HG02943 (cell line): ENCODE measurements around the gene TMEM126B.
"Not testable (repeated sequence)": the region's sequence is repeated elsewhere in the genome, so short reads cannot be mapped to it uniquely, and the experiment has no call there.

Source experiments
- ATAC-seq: cut with Tn5 transposase; IDR thresholded peaks from one replicate; pipeline ENCODE4 v1.9.1; 2021; ENCODE audit warnings: mild to moderate bottlenecking, low read depth, moderate library complexity; ENCODE audit not compliant: unreplicated experiment

TMEM126B gene

DNA sequence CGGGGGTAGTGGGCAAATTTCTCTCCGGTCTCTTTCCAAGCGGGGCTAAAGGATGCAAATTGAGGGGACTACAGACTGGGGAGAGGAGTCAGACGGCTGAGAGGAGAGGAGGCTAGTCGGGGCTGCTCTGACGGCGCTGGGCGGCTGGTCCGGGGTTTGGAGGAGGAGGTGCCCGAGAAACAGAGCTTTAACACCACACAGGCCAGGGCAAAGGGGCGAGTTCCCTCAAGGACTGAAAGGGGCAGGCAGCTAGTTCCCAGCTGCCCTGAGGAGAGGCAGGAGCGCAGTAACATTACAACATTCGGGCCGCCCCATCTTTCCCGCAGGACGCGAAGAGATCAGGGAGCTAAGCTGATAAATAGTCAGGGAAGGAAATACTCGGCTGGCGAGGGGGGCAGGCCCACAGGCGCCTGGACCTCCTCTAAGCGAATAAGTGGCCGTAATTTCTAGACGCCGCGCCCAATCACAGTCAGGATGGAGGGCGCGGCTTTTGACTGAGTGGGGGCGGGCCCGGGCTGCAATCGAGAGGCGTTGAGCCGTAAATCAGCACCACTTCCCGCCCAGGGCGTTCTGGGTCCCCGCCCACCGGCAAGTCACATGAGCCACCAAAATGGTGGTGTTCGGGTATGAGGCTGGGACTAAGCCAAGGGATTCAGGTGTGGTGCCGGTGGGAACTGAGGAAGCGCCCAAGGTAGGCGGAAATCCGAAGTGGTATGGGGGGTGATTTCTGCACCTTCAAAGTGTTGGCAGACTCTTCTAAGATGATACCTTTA, at the start of gene TMEM126B:
Gene TMEM126B, plus strand, starts transcription at position 596 of the 773 bp plus-strand sequence. Its CDS starts 15 bp downstream, at position 611.
- ATAC-seq = peak; percentile 99

DNA sequence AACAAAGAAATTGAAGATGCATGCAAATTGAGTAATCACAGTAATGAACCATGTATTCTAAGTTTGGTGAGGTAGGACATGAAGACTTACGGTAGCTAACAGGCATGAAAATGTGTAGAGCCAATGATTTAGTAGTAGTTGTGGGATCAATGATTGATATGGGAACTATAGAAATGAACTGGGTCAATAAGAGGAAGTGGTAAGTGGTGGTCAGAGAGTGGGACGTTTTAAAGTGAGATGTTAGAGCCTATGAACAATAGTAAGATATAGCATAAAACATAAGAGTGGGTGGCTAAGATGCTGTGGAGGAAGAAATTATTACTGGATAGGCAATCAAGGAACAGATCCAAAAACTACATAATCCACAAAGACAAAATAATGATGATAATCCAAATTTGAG, 46.3 kb upstream of the TMEM126B start:
- ATAC-seq = no peak

DNA sequence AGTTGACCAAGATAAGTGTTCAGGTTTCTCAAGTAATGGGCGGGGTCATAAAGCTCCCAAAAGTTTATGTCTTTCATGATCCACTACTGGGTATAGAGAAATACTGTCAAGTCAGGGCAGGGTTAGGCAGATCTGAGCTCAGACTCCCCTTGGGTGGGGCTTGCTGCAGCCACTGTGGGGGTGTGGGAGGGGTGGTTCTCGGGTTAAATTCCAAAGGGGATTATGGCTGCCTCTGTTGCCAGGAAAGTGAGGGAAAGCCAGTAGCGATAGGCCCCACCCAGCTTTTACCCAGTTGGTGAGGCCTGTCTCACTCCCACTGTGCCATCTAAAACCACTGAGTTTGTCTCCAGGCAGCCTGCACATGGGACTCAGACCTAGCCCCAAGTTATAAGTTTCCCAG, 39.0 kb upstream of the TMEM126B start:
- ATAC-seq = no peak

DNA sequence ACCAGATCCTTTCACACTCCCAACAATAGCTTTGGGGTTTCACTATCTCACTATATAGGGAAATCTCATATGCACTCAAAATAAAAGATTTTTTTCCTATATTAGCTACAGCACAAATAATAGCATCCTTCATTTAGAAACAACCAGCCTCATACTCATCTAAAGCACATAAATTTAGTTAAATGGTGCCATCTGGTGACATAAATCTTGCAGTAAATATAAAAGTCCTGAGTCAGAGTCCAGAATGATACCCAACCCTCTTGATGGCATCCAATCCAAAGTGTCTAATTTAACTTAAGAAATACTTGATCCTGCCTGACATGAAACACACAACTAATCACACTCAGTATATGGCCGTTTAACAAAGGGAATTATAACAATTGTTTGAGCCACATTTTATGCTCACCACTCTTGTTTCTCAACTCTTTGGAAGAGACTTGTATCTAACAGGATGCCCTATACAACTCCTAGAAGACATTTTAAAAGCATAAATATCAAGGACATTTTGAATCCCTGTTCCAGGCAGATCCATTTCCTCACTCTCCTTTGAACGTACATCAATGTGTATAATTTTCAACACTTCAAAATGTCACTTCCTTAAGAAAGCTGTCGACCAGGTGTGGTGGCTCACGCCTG, 37.4 kb upstream of the TMEM126B start:
- no peak for ATAC-seq

DNA sequence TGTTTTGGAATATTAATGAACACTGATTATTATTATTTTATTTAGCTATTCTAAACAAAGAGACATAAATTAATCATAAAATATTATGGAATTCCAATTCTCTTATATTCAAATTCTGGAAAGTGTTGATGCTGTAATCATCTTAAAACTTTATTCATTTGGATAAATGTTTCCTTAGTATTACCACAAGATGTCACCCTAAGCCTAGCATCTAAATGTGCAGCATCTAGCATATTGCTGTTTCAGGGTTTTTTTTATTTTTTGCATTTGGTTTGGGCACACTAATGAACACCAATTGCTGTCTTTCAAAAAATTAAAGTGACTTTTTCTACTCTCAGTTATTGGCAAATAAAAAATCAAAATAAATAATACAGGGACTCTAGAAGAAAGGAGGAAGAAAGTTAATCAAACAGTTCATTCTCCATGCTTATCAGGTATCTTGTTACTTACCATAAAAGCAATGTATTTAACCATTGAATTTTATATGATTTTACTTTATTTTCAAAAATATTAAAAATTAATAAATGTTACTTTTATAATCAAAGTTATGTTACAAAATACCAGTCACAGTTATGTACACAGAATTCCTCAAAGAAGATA, 33.0 kb upstream of the TMEM126B start:
- no peak for ATAC-seq

DNA sequence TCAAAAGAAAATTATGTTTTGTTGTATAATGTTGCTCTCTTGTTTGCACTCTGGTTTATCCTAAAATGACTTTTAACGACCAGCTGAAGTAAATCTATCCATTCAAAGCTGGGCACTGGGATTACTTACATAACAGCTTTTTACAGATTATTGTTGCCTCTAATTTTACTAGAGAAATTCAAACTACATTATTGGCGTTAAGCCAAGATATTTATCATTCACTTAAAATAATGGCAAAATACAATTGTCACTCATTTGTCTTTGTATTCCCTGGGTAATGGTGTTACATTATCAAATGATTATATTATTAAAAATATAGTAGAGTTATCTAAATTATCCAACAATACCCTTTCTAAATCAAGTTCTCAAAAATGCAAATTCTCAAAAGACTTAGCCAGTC, 31.5 kb upstream of the TMEM126B start:
- ATAC-seq = no peak

DNA sequence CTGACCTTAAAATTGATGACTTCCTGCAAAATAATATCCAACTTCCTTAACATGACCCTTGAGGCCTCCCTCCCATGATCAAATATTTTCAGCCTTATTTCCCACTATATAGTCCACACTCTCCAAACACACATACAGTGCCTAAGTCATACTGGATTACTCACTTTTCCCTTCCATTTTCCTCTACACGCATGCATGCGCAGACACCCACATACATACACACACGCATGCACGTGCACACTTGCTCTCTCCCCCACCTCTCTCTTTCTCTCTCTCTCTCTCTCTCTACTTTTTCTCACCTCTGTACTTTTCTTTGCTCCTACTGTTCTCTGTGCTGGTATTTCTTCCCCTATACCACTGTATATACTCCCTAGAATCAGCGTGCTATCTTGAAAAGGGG, 29.3 kb upstream of the TMEM126B start:
- no peak for ATAC-seq

DNA sequence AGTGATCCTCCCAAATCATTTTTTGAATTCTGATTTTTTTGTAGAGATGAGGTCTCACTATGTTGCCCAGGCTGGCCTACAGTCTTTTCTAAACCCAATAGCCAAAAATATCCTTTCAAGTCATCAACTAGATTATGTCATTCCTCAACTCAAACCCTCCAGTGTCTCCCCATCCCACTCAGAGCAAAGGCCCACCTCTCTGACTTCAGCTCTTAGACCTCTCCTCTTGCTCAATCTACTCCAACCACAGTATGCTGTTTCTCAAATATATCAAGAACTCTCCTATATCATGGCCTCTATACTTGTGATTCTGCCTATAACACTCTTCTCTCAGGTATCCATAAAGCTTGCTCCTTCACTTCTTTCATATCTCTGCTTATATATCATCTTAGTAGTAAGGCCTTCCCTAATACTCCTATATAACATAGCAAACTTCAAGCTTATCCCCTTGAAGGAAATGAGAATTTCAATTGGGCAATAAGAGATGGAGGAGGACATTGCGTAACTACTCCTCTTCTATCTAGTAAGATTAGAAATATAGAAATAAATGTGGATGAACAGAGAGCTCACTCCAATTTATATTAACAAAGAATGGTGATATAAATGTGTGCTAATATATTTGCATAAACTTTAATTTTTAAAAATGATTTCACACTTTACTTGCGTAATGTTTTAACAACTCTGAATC, 25.7 kb upstream of the TMEM126B start:
- ATAC-seq = no peak

DNA sequence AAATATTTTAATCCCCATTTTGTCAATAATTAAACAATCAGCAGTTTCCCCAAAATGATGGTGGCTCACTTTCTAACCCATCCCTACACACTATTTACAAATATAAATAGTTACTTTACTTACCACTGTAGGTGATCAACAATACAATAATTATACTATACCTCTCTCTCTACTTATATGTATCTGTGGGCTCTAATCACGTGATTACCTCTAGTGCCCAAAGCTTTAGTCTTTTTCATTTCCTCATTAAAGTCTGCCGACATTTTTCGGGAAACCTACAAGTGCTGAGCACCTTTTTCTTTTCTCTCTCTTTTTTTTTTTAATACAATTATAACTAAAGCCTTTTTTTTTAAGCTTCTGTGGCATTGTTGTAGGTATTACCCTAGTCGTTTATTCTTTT, 25.2 kb upstream of the TMEM126B start:
- ATAC-seq = no peak

DNA sequence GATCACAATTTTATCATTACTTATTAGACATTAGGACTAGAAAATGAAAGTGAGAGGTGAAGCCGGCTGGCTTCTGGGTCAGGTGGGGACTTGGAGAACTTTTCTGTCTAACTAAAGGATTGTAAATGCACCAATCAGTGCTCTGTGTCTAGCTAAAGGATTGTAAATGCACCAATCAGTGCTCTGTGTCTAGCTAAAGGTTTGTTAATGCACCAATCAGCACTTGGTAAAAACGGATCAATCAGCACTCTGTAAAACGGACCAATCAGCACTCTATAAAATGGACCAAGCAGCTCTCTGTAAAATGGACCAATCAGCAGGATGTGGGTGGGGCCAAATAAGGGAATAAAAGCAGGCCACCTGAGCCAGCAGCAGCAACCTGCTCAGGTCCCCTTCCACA, 22.2 kb upstream of the TMEM126B start:
- not testable (repeated sequence) for ATAC-seq

DNA sequence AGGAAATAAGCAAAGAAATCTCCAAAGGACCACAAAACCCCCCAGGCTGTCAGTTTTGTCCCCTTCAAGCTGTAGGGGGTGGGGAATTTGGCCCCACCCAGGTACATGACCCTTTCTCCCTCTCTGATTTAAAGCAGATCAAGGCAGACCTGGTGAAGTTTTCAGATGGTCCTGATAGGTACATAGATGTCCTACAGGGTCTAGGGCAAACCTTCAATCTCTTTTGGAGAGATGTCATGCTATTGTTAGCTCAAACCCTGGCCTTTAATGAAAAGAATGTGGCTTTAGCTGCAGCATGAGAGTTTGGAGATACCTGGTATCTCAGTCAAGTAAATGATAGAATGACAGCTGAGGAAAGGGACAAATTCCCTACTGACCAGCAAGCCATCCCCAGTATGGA, 19.8 kb upstream of the TMEM126B start:
- ATAC-seq = not testable (repeated sequence)

DNA sequence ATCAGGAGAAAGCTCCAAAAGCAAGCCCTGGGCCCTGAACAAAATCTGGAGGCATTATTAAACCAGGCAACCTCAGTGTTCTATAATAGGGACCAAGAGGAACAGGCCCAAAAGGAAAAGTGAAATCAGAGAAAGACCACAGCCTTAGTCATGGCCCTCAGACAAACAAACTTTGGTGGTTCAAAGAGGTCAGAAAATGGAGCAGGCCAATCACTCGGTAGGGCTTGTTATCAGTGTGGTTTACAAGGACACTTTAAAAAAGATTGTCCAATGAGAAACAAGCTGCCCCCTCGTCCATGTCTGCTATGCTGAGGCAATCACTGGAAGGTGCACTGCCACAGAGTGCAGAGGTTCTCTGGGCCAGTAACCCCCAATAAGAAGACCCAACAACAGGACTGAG, 19.1 kb upstream of the TMEM126B start:
- ATAC-seq = not testable (repeated sequence)

DNA sequence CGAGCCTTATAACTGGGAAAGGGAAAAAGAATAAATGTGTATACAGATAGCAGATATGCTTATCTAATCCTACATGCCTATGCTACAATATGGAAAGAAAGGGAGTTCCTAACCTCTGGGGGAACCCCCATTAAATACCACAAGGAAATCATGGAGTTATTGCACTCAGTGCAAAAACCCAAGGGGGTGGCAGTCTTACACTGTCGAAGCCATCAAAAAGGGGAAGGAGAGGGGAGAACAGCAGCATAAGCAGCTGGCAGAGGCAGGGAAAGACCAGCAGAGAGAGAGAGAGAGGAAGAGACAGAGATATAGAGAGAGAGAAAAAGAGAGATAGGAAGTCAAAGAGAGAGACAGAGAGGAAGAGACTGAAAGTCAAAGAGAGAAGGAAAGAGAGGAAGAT, 16.8 kb upstream of the TMEM126B start:
- ATAC-seq = not testable (repeated sequence)

DNA sequence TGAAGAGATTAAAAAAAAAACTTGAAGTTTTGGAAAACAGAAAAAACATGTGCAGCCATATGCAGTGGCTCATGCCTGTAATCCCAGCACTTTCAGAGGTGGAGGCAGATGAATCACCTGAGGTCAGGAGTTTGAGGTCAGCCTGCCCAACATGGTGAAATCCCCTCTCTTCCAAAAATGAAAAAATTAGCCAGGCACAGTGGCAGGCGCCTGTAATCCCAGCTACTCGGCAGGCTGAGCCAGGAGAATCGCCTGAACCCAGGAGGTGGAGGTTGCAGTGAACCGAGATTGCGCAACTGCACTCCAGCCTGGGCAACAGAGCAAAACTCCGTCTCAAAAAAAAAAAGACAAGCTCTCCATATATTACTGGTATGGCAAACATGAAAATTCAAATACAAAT, 8.9 kb upstream of the TMEM126B start:
- no peak for ATAC-seq

DNA sequence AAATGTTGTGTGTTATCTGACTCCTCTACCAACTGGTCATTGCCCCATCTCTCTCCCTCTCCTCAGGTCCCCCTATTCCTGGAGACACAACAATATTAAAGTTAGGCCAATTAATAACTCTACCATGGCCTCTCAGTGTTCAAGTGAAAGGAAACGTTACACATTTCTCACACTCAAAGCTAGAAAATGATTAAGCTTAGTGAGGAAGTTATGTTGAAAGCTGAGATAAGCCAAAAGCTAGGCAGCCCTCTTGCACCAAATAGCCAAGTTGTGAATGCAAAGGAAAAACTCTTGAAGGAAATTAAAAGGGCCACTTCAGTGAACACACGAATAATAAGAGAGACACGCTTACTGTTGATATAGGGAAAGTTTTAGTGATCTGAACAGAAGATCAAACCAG, 8.1 kb upstream of the TMEM126B start:
- ATAC-seq = no peak

DNA sequence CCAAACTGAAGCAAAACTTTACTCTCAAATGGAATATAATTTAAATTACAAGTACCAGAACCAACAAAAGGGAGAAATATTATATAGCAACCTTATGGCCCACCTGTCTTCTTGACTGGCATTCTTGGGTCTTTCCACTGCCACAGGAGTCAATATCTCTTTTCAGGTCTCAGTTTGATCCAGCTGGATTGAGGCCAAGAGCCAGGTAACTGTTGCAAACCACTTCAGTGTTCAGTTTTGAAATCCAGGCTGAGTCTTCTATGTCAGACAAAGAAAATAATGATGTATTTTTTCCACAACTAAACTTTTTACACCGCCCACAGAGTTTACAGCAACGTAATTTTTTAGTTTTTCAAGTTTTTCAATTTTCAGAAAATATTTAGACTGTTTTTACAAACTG, 1.9 kb upstream of the TMEM126B start:
- no peak for ATAC-seq

DNA sequence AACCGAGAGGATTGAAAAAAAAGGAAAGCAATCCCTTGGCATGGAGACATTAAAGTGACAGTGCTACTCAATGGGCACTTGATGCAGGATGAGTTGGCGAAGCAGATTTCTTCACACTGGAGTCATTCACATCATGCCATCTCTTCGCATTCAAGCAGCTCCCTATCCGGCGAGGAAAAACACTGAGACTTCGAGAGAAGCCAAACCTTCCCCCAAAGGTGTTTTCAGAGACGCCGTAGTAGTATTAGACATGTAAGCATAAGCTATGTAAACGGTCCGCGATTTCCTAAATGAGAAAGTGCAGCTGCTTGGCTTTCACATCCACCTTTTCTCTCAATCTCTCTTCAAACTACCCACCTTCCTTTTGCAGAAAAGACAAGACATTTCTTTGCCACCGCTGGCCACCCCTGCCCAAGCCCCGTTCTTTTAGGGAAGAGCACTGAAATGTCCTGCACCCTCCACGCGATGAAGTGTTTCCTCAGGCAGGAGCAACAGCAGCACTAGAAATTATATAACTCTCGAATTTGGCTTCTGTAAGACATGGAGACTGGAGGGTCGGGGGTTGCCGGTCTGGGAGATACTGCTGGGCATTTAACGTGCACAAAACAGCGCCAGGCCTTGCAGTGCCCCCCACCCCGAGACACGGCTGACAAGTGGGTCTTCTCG, 928 bp upstream of the TMEM126B start, which contains the start of gene DLG2:
Gene DLG2, minus strand, starts transcription at position 13 of the 666 bp plus-strand sequence.
- no peak for ATAC-seq

DNA sequence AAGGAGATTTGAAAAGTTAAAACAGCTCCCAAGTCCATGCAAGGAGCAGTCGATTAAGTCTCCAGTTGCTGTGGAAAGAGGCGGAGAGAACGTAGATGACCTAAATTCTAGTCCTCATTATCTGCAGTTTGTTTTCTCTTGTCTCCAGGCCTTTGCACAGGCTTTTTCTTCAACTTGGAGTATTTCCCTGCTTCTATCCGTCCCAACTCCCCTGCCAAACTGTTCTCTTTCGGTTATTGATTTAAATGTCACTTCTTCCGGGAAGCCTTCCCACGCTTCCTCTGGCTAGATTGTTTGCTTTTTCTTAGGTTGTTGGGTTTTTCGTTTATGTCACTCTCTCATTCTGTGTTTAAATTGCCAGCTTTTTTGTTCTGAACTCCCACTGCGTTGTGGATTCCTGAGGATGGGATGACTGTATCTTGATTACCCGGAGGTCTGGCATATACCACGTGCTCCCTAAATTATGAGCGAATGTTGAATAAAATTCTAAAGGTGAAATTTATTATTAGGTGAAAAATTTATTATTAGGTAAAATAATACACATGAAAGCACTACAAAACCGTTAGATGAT, 463 bp downstream of the TMEM126B start:
- ATAC-seq = peak; percentile 3

DNA sequence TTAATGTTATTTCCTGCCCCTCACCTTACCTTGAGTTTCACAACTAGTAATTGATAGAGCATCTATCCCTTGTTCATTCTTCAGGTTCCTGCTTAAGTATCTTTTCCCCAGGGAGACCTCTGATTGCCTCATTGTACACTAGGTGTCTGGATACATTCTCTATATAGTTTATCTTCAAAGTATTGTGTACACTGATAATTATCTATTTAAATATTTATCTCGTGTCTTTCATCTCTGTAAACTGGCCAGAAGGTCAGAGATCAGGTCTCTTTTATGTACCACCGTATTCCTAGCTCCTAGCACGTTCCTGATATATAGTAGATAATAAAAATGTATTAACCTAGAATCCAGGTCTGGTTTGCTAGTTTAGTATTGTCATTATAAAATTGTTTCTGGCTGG, 6.4 kb downstream of the TMEM126B start:
- ATAC-seq = no peak

DNA sequence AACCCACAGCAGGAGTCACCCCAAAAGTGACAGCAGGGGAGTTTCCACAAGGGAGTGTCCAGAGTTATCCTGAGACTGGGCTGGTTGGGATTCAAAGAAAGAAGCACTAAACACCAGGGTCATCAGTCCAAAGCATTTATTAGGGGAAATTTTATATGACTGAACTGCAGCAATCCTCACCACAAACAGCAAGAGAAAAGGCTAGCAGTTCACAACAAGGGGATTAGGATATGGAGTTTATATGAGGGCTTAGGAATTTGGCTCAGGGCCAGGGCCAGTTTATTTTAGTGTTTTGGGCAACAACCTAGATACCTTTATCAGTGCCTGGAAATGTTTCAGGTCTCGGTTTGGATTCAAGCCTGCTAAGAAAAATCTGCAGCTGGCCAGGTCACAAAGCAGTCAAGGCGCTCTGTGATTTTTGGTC, 14.8 kb downstream of the TMEM126B start:
- ATAC-seq = no peak
